COLO829 (cell line): ENCODE results near the gene DNAJA1.
"Not testable (repeated sequence)": the region's sequence is repeated elsewhere in the genome, so short reads cannot be mapped to it uniquely, and the experiment has no call there.

Source experiments
- DNase-seq: peaks from one replicate; pipeline ENCODE4 v3.0.0; 2012; ENCODE audit warnings: low spot score

The DNAJA1 gene

DNA sequence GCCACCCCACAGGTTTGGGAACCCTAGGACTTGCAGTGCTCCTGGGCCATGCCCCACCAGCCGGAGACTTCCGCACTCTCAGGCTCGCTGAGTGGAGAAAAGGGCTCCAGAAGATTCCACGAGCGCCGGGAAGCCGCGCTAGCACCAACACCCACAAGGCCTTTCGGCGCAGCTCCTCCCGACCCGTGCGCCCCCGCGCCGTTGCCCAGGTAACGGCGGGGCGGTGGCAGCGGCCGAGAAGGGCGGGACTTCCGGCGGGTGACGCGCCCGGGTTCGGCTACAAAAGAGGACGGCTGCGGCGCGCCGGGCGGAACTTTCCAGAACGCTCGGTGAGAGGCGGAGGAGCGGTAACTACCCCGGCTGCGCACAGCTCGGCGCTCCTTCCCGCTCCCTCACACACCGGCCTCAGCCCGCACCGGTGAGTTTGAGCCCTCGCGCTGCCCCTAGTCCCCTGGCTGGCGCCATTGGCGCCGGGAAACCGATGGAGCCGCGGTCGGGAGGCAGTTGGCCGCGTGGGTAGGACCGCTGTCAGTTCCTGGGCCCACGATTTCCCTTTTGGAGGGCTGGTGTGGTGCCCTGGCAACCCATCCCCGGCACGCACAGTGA, at the start of gene DNAJA1:
Gene DNAJA1, plus strand, starts transcription at position 308 of the 606 bp plus-strand sequence. CDS start 1,212 bp downstream, outside the sequence.
- peak; percentile 92 for DNase-seq

DNA sequence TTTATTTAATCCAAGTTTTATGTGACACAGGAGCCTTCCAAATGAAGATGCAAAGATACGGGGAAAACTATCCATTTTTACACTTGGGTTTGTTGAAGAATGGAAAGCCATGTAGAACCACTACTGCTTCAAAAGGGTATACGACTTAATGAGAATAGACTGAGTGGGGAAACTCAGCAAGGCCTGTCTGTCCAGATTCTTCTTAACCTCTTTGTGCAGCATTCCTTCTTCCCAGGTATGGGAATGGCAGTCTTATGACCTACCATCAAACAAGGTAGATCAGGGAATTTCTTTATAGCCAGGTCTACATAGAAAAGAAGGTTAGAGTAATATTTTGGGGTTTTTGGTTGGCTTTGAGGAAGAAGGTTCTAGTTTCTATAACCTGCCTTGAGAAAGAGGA, 47.0 kb upstream of the DNAJA1 start:
- DNase-seq: no peak

DNA sequence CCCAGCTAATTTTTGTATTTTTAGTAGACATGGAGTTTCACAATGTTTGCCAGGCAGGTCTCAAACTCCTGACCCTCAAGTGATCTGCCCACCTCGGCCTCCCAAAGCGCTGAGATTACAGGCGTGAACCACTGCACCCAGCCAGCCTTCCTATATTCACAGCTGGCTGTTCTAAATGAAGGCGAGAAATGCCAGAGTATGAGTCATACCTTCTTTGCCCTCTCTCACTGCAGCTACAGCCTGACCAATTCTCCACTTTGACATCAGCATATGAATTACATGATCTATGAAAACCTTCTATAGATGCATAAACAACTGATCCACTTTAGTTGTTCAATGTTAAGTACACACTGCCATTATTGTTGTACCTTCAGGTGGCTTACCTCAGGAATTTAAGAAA, 38.1 kb upstream of the DNAJA1 start:
- no peak for DNase-seq

DNA sequence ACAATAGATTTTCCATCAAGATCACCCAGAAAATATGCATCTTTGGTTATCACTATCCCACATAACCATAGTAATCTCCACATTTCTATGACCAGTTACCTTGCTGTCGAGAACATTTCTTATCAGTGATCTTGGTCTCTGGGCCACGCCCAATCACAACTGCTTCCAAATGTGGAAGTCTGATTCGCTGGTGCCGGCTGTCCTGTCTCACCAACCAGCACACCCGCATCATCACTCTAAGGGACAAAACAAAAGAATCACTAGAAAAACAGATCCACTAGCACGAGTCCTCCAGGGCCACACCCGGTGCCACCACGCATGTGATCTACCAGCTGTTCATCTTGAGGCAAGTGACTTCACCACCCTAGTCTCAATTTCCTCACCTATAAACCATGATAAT, 35.4 kb upstream of the DNAJA1 start:
- no peak for DNase-seq

DNA sequence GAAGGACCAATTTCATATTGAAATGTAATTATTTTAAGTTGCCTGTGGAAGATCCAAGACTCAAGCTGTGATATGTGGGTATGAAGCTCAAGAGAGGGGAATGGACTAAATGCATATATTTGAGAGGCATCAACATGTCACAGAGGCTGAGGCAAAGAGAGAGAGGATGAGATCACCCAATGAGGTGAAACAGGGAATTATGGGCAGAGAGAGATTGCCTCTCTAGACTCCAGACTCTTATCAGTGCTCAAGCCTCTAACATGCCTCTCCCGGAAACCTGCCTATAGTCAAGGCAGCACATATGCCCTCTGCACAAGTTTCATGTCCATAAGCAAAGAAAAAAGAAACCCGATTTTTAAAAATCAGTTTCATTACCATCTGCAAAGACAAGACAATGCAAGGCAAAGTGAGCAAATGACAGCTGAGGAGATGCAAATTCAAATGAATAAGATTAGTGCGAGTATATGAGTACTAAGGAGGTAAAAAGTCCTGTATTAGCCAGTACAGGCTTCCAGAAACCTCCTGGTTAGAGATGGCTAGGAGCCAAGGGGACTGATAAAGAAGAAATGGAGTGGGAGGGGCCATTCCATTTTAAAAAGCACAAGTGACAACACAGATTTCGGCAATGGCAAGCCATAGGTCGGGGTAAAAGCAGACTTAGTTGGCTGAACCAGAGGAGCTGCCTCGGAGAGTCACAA, 33.0 kb upstream of the DNAJA1 start:
- DNase-seq: no peak

DNA sequence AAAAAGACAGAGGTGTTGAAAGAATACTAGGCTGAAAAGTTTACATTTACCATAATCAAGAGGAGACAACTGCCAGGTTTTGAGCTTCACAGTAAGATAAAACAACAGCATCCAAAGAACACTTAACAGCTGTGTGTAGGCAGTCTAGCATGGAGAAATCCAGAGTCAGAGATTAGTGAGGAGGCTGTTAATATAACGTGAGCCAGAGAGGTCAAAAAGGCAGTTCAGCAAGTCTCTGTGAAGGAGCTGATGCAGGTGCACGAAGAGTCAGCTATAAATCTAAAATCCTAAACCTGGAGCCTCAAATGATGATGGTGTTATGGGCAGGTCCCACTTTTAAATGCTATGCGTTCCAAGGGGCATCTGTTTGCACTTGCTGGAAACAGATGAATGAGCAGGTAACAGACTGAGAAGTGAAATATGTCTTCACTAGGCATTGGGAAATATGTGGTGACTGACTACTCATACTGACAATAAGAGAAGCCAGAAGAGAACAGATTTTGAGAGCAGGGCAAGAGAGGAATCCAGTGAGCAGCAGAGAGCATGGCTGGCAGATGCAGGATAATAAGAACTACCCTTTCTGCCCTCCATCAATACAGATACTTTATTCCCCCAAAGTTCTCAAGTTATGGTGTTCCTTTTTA, 32.4 kb upstream of the DNAJA1 start:
- no peak for DNase-seq

DNA sequence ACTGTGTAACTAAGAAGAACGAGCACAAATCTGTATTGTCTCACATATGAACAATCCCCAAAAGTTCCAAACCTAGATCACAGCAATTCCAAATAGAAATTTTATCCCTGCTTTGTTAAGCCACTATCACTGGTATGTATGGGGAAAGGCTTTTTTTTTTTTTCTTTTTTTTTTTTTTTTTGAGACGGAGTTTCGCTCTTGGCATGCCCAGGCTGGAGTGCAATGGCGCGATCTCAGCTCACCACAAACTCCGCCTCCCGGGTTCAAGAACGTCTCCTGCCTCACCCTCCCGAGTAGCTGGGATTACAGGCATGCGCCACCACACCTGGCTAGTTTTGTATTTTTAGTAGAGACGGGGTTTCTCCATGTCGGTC, 24.4 kb upstream of the DNAJA1 start:
- DNase-seq: peak; percentile 29

DNA sequence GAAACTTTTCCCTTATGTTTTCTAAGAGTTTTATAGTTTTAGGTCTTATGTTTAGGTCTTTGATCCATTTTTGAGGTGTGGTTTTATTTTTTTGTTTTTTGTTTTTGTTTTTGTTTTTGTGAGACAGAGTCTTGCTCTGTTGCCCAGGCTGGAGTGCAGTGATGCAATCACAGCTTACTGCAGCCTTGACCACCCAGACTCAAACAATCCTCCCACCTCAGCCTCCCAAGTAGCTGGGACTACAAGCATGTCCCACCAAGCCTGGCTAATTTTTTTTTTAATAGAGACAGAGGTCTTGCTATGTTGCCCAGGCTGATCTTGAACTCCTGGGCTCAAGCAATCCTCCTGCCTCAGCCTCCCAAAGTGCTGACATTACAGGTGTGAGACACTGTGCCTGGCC, 19.7 kb upstream of the DNAJA1 start:
- not testable (repeated sequence) for DNase-seq

DNA sequence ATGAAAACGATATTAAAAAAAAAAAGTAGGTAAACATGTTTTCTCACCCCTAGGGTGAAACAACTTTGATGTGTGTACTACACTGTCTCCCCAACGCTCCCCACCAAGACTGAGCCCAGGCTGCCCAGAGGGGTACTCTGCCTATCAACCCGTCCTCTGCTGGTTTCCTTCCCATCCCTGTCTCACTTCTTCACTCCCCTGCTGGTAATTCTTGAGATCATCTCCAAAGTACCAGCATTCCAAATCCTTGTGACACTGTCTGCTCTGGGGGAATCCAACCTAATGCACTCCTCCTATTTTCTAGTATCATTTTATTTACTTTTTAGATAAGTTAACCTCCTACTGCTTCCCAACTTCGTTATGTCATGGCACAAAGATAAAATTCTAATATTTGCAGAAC, 17.3 kb upstream of the DNAJA1 start:
- no peak for DNase-seq

DNA sequence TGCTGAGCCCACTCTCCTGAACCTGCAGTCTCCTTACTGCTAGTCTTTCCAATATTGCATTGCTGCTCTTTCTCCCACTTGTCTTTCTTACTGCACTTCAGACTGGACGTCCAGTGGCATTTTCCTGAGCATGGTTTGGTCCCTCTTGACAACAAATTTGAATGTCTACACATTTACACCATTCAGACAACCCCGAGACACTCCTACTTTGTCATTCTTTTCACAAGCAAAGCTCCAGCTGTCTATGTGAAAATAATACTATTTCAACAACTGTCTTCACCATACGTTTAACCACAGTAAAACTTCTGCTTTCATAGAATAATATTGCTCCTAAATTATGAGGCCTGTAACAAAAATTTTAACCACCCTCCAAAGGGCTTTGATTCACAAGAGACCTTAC, 13.2 kb upstream of the DNAJA1 start:
- DNase-seq: no peak

DNA sequence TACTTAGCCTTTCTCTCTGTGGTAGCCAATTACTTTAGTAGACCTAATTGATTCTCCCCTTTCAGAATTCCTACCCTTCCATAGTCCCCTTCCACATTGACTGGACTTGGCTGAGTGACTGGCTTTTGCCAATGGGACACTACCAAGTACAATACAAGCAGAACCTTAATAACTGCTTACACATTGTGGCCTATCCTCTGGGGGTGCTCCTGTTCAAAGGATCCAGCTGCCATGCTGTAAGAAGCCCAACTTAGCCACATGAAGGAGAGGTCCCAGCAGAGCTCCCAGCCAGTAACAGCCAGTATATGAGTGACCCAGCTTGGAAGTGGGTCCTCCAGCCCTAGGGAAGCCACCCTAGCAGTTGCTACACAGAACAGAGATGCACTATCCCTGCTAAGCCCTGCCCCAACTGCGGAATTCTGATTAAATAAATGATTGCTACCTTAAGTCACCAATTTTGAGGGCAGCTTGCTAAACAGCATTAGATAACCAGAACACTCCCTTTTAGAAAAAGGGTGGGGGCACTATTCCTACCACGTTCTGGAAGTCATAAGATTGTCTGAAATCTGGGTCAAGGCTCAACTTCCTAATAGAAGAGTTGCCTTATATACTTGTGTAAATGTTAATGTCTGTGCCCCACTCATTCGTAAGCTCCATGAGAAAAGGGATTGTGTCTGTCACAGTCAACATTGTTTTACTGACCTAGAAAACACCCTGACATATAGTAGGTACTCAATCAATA, 12.6 kb upstream of the DNAJA1 start:
- no peak for DNase-seq

DNA sequence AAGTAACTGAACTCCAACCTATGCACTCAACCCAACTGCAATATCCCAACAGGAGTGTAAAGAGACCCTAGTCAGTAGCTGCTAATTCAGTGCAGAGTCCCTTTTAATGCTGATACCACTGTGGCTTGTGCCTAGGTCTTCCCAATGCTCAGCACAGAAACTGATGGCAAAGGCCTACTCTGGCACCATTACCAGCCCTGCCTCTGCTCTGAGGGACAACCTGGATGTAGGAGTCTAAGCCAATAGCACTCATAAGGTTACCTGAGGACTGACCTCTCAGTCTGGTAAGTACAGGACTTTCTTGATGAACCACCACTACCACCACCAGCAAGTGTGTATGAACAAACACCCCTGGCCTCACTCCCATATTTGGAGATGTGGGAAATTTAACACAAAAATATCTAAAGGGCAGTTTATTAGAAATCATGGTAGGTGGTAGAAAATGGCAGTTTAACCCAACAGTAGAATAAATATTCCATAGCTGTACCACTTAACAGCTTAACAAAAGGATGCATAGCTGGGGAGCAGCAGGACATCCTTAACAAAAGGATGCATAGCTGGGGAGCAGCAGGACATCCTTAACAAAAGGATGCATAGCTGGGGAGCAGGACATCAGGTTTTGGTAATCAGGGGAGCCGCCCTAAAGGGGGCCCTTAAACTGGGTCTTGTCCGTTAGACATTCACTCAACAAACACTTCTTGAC, 11.0 kb upstream of the DNAJA1 start:
- DNase-seq: no peak

DNA sequence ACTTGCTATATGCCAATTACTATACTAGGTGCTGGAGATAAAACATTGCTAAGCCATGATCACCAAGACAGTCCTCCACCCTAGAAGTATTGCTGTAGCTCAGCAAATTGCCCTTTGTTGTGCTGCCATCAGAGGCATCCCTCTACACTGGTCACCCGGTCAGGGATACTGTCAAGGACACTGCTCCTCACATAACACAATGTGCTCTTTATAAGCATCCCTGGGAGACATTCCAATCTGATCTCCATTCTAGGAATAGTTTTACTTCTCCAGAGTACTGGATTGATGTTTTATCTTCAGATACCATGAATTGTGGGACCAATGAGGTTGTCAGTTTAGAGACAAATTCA, 10.4 kb upstream of the DNAJA1 start:
- DNase-seq: peak; percentile 85

DNA sequence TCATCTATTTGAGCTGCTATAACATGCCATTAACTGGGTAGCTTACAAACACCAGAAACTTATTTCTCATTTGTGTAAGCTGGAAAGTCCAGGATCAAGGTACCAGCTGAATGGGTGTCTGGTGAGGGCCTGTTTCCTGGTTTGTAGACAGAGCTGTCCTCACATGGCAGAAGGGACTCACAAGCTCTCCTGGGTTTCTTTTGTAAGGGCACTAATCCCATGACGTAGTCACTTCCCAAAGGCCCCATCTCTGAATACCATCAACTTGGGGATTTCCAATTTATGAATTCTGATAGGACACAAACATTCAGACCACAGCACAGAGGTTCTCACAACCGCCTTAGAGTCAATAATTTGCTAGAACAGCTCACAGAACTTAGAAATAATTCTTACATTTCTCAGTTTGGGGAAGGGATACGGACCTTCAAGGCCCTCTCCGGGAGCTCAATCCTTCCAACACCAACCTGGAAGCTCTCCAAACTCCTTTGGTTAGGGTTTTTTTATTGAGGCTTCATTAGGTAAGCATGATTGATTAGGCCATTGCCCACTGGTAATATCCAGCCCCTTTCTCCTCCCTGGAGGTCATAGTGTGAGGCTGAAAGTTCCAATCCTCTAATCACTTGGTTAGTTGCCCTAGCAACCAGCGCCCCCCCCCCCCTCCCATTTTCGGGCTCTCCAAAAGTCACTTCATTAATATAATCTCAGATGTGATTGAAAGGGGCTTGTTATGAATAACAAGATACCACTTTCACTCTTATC, 7.6 kb upstream of the DNAJA1 start:
- DNase-seq: no peak

DNA sequence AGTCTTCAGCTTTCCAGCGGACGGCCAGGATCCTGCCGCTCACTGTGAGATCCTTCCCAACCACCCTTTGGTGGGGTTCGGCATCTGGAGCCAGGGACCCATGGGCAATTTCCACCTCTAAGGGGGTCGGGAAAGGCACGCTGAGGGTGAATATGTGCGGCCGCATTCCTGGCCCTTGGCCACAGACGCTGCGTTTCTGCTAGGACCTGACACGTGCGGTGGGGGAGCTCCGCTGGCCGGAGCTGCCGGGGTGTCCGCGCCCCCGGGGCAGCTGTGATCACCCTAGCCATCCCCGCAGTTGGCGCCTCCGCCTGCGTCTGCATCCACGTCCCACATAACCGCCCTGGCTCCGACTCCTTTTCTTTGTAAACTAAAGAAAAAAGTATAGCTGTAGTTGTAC, 5.3 kb upstream of the DNAJA1 start:
- no peak for DNase-seq

DNA sequence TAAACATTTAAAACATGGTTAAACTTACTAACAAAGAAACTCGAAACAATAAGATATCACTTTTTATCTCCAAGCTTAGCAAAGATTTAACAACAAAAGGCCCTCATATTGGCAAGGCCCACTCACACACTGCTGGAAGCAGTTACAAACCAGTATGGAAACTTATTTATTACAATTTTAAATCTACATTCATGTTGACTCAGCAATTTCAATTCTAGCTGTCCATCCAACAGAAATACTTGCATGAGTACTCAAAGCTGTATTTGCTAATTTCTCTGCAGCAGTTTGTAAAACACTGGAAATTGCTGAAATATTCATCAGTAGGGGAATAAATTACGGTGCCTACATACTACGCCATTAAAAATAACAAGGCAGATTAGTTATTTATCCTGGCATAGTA, 2.8 kb upstream of the DNAJA1 start:
- no peak for DNase-seq

DNA sequence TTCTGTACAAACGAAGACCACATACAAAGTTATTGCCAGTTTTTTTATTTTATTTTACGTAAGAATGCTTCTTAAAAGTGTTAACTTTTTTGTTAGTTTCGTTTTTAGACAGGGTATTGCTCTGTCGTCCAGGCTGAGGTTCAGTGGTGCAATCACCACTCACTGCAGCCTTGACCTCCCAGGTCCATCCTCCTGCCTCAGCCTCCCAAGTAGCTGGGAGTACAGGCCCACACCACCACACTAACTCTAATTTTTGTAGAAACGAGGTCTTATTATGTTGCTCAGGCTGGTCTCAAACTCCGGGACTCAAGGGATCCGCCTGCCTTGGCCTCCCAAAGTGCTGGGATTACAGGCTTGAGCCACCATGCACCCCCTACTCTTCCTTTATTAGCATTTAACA, 2.3 kb upstream of the DNAJA1 start:
- no peak for DNase-seq

DNA sequence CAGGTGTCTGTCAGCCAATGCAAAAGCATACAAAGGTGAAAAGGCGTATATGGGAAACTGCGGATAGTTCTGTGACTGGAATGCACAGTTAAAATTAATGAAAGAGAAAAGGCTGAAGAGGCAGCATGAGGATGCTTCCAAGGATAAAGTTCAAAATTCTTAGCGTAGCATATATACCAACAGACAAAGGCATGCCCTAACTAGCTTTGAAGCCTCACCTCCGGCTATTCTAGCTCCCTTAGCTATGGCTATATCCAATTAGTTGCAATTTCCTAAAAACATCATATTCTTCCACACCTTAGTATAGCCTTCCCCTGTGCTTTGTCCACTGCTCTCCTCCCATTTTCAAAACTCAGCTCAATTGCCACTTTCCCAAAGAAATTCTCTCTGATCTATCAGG, 1.4 kb upstream of the DNAJA1 start:
- no peak for DNase-seq

DNA sequence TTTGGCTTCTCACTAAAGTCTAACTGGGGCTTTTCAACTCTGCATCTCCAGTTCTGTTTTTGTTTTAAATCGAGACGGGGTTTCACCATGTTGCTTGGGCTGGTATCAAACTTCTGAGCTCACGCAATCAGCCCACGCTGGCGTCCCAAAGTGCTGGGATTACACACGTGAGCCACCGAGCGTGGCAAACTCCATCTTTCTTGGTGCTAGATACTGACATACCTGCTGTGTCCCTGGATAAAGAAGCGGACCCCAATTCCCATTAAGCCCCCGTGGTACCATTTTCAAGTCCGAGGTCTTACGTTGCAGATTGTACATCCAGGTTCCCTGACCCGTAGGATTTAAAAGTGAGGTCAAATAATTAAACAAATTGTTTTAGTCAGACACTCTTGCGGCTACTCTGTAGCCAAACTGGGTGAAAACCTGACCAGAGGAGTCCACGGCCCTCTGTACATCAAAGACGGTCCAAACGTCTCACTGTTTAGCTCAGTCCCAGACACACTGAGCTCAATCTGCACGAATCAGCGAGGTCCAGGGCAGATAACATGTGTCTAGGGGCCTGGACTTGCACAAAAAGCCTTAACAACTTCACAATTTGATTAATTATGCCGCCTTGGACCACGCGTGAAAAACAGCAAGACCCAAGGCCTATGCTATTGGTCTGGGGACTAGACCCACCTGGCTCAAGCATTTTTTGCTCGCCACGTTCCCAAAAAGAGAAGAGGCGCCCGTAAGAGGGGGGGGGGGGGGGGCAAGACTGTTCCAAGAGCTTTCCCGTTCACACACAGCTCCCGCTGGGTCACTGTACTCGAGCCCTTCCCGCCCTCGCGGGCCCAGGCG, 727 bp upstream of the DNAJA1 start:
- no peak for DNase-seq

DNA sequence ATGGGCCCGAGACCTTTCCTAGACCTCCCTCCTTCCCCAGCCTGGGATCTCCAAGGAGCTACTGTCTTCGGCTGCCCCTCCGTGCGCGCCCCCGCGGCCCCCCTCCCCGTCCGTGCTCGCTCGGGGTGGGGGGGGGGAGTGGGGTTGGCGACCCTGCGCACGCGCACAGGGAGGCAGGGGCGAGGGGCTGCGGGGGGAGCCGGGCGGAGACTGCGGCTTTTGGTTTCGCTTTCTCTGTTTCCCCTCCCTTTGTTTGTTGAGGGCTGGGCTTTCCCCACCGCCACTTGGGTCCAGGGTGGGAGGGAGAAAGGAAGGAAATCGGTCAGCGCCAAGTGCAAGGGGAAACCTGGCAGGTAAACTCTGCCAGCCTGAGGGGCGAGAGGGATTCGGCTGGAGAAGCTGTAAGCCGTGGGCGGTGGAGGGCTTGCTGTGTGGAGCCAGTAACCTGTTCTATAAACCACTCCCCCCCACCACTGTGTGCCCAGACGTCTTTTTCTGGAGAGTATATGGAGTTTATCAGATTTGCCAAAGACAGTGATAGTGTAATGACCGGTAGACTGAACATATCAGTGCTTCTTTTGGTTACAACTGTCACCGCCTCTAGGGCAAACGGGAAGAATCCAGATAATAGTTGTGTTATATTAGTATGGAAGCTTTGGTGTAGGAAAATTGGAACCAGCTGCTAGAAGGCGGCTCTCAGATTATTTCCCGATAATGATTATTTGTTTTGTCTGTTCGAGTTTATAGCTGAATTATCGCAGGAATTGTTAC, 684 bp downstream of the DNAJA1 start:
- peak; percentile 23 for DNase-seq
